Jurkat, Clone E6-1 (cell line): Measurements from ENCODE around the gene NR2F2.

Source experiments
- DNase-seq: peaks from one replicate; pipeline ENCODE4 v3.0.0-alpha.2; 2011; ENCODE audit warnings: low read depth, low spot score
- H3K4me3 ChIP-seq: 2 replicates; pipeline ENCODE4 v1.5.1; 2011; ENCODE audit warnings: mild to moderate bottlenecking, low read length, control low read depth, moderate library complexity

Gene NR2F2

DNA sequence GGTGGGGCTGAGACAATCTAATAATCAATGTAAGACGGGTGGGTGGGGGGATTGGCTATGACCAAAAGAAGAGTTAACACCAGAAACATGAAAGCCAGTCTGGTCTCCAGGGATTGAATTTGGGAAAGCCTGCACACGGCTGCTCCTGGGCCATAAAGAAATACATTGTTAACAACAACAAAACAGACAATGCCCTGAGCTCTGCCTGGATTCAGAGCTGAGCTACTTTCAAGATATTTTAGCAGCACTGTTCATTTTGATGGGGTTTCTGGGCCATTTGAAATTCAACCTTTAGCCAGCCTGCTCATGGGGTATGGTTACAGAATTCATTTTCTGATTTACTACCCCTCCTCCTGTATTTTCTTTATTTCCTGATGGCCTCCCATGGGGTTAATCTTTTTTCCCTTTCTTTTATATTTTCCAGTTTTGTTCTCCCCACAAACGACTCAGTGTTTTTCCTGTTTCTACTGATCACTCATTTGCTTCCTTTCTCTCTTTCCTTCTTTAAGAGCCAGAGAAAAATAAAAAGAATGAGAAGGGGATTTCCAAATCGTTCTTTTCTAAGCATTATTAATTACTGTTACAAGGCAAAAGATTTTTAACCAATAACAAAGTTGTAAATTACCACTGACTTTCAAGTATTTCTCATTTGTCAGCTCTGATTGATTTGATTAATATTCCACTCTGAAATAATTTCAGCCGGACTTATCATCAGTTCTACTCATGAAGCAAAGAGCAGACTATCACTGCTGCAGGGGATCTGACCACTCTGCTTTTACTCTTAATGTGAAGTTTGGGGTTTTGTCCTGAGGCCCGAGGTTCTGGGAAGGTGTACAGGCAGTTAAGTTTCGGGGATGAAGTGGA lies 19.6 kb downstream of the NR2F2 start:
- DNase-seq = no peak
- H3K4me3 ChIP-seq = no peak overlapping the region

DNA sequence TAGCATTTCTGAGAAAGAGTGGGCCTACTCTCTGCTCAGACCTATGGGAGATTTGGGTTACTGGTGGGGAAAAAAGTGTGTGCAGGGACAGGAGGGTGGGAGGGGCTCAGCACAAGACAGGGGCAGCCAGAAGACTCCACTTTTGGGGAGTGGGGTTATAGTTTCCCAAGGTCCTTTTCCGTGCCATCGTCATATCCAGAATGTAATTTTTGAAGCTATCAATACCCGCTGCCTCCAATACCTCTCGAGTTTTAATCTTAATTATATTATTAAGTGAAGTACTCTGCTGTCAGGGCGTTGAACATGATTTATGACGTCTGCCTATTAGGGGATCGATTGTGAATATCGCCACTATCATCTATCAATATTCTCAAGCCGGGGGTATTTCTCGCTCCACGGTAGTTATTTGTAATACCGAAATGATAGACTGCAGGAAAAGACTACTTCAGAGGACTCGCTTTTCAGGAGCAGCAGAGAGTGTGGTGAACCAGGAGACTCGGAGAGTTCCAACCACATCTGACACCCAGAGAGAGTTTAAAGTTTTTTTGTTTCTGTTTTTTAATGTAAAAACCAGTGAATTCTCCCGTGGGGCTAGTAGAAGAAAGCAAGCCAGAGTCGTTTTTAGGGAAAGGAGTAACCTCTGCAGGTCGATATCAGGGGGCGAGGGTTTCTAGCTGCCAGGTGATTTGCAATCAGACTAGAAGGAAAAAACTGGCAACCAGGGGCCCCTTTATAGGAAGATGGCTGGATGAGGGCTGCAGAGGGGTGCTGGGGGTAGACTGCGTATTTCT lies 20.6 kb downstream of the NR2F2 start:
- no peak overlapping the region for H3K4me3 ChIP-seq
- no peak for DNase-seq

DNA sequence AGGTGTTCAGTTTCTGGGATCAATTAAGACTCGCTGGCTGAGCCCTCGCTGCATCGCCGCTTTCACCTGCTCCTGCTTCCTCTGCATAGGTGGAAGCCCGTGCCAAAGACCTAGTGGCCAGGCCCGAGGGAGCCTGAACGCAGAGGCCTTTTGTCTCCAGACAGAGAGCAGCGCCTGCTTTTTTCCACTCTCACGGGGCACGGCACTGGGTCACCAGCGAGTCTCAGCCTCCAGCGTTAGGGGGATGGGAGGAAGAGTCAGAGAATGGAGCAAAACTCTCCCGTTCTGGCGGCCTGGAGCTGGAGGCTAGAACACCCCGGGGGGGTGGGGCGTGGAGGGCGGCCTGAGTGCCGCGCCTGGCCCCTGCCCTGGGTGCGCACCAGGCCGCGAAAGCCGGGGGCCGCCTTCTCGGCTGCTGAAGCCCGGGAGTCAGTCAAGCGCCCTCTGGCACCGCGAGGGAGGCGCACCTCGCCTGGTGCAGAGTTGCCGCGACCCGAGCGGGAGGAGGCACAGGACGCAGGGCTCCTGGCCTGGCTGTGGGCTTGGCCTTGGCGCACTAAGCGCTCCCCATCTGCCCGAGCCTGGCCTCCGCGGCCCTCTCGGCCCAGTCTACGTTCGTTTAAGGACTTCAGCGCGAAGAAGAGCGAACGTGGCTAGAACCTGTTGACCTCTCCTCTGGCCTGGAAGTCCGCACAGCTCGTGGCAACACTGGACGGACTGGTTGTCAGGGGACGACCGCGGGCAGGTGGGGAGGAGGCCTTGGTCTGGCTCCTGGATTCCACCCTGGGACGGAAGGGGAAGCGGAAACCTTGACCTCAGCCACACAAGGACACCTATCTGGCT lies 21.5 kb downstream of the NR2F2 start:
- no peak overlapping the region for H3K4me3 ChIP-seq
- DNase-seq = no peak

GRCh38 chr15:96352604-96353405 lies 22.3 kb downstream of the NR2F2 start:
- DNase-seq = no peak
- H3K4me3 ChIP-seq = no peak overlapping the region

- DNase-seq = no peak
- H3K4me3 ChIP-seq = no peak overlapping the region
Measured at GRCh38 chr15:96353416-96353929, 23.0 kb downstream of the NR2F2 start.

GRCh38 chr15:96353930-96354730 lies 23.6 kb downstream of the NR2F2 start:
- no peak for DNase-seq
- H3K4me3 ChIP-seq = no peak overlapping the region

GRCh38 chr15:96354731-96355567 lies 24.4 kb downstream of the NR2F2 start:
- no peak overlapping the region for H3K4me3 ChIP-seq
- peak; percentile 22 for DNase-seq

DNA sequence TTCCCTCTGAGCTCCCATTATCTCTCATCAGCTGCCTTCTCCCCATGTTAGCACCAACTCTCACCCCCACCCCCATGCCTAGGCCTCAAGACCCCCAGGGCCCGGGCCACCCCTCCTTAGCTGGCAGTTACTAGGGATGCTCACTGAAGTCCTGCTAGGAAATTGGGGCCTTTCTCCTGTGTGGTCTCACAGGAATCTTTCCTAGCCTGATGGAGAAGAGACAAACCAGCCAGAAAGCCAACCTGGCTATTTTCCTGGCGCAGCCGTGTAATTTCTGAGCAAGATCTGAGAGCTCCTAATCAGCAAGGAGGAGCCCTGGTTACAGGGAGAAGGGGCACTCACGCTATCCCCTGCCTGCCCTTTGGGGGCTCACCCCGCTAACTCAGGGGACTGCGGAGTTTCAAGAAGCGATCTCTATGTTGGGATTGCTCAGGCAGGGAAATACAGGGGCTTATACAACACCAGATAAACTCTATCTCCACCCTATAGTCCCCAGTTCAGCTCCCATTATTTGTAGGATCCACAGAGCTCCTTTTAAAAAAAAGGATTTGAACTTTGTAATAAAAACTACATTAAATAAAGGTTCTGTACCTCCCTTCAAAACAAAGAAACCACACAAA lies 25.2 kb downstream of the NR2F2 start:
- no peak for DNase-seq
- no peak overlapping the region for H3K4me3 ChIP-seq

DNA sequence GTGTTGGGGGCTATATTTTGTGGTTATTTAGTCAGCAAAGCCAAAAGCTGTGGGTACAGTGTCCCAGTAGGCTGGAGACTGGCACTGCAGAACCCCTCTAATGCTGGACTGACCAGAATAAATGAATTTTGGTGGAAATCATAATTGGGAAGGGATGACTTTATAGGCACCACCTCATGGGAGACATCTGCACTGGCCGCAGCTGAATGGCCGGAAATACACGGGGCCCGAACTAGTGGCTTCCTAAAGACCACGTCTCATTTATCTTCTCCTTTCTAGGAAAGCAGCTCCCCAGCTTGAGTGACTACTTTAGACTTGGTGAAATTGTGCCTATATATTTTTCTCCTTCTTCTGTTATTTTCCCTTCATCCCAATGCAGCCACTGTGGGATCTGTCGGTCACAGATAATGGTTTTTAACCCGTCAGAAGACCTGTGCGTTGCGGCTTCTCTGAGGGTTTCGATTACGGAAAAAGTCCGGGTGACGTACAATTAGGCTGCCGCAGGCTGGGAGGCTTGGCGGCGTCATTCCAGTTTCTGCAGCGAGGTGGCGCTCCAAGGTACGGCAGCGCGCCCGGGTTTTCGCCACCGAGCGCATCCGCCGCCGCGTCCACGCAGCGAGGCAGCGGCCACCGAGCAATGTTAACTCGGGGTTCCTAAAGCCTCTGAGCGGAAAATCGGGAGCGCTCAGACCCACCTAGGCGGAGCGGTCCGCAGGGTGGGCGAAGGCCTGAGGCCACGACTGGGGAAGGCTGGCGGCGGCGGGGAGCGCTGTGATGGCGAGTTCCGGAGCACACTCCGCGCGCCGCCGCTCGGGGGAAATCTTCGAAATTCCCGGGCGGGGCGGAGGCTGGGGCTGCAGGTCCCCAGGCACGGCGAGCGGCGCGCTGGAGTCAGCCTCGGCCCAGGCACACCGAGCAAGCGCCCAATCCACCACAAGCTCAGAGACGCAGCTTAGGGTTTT lies 26.3 kb downstream of the NR2F2 start:
- DNase-seq = peak; percentile 66
- peak overlapping the region; percentile 57 for H3K4me3 ChIP-seq

GRCh38 chr15:96358001-96358801 lies 27.7 kb downstream of the NR2F2 start:
- DNase-seq = no peak
- no peak overlapping the region for H3K4me3 ChIP-seq

DNA sequence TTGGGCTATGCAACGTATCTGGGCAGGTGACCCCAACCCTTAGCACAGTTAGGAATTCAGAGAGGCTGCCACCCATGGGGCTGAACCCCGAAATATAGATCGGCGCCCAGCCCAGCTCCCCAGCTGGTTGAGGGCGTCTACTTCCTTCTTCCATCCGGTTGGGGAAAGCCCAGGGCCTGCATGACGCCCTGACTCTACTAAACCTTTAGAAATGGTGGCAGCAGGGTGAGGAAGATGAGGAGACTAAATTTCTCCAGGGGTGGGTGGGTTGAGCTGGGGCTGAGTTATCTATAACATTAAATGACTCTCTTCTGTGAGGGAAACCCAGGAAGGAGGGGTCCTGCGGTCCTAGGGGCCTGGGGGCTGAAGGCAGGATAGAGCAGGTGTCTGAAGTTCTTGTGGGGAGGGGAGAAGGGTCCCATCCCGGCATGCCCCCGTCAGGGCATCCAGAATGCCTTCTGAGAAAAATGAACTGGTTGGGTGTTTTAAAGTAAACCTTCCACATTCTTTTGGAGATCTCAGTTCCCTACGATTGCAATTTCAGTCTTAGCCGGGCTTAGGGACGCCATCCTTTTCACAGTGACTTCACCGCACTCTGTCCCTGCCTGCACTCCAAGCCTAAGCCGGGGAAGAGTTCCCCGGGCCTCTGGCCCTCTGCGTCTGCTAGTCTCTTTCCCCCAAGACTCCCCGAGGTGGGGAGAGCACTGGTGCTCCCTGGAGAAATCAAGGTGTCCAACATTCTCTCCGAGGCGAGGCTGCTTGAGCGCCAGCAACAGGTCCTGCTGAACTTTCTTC lies 28.5 kb downstream of the NR2F2 start:
- H3K4me3 ChIP-seq = no peak overlapping the region
- no peak for DNase-seq

DNA sequence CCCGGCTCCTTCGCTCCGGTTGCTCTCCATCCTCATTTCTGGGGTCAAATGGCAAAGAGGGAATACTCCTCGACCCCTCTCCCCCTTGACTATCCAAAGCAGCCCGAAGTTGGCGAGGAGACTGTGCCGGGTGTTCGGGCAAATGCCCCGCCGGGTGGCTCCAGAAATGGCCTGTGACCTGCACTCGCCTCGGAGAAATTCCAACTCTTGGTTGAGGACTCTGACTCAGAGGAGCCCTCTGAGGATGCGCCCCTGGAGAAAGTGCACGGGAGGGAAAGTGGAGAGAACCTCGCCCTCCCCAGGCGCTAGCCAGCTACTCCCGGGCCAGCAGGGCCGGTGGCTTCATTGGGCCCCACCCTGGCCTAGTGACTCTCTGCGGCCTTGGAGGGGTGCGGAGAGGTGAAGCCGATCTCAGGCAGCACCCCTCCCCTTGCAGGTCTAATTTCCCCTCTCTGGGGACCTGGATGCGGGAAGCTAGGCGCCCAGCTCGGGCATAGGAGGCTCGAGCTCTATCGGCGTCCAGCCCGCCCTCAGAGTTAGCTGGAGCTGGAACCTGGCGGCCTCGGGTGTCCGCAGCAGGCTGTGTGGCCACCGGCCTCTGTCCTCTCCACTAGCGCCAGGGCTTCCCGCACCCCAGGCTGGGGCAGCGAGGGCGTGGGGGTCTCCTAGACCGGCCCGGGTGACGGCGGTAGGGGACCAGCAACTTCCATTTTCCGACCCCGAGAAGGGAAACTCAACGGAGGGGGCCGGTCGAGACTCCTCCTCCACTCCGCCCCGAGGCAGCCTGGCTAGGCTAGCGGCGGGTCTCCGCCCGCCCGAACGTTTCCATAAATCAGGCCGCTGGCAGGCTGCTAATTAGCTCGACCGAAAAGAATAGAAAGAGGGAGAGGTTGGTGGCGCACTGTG lies 29.4 kb downstream of the NR2F2 start:
- H3K4me3 ChIP-seq = no peak overlapping the region
- DNase-seq = no peak
